A549 (cell line): Measurements from ENCODE around the gene SELENOI.

Source experiments
- CTCF ChIP-seq: fragments of >200 bp; sonication (Bioruptor Twin); formaldehyde crosslinking; IDR thresholded peaks from 3 replicates; pipeline ENCODE4 v1.5.1; 2016
- JUN ChIP-seq, 2 experiments: fragments of >200 bp; sonication (Bioruptor Twin); formaldehyde crosslinking; IDR thresholded peaks; 2 replicates in 1 of 2; 3 replicates in 1 of 2; pipeline ENCODE4 v1.6.1; 2016 to 2017
- ZSCAN20 ChIP-seq: fragments of 250-450 bp; sonication (Bioruptor Pico); IDR thresholded peaks from 2 replicates; pipeline ENCODE4 v1.8.0; 2022; ENCODE audit warnings: mild to moderate bottlenecking, moderate library complexity

GRCh38 chr2:26299471-26300101 lies 46.4 kb upstream of the SELENOI start:
- TF ChIP-seq JUN (IDR thresholded peaks at IDR 0.05) (no peak), CTCF (no peak), ZSCAN20 (CRISPR knock-in tag) (no peak)
